GM13976 (cell line): Measurements from ENCODE around the gene MMEL1.

Experiments
- DNase-seq: peaks from one replicate; pipeline ENCODE4 v3.0.0; 2012; ENCODE audit warnings: low spot score
- CTCF ChIP-seq: IDR thresholded peaks from 2 replicates; pipeline ENCODE4 v1.5.1; 2012; ENCODE audit warnings: borderline replicate concordance, mild to moderate bottlenecking; ENCODE audit not compliant: insufficient read depth; ENCODE audit errors: extremely low read depth, missing control alignments, control extremely low read depth
- in situ Hi-C: fragments of 300-500 bp; cut with MboI; formaldehyde crosslinking; loops from one replicate; pipeline ENCODE4 v1.12.0; 2022; ENCODE audit warnings: low sequenced_read_pairs, mixed read lengths, inconsistent platforms; ENCODE audit not compliant: unreplicated experiment

Gene MMEL1

DNA sequence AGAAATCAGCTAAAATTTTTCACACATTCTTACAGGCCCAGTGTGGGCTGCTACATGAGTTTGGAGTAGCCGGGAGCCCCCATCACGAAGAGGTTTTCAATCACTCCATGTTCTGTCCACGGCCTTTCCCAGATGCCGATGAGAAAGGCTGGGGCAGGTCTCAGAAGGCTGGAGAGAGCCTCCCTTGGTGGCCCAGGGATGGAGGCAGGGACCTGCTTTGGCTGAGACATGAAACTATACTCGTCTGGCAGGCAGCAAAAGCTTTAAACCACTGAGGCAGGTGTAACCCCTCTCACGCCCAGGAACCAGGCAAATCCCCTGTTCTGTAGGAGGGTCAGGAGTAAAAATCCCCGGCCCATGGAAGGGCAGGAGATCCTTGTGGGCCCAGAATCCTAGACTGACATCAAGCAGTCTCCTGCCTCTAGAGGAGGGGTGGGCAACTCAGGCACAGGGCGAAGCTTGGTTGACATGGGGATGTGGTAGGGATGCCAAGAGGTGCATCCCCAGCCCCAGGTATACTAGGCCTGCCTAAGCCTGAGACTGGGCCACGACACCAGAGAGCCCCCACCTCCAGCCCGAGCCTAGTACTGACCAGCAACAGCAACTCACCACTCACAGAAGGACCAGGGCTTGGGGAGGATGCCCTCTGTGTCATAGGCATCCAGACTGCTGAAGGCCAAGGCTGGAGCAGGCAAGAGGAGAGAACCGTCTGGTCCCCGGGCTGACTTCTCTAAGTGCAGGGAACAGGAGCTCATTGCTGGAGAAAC is 9.1 kb downstream of the MMEL1 start:
- TF ChIP-seq CTCF = no peak
- in situ Hi-C loops = no loop called here
- no peak for DNase-seq

- TF ChIP-seq CTCF = no peak
- DNase-seq = no peak
- in situ Hi-C loops = no loop called here
Observed at GRCh38 chr1:2617971-2618470, 14.8 kb downstream of the MMEL1 start.

DNA sequence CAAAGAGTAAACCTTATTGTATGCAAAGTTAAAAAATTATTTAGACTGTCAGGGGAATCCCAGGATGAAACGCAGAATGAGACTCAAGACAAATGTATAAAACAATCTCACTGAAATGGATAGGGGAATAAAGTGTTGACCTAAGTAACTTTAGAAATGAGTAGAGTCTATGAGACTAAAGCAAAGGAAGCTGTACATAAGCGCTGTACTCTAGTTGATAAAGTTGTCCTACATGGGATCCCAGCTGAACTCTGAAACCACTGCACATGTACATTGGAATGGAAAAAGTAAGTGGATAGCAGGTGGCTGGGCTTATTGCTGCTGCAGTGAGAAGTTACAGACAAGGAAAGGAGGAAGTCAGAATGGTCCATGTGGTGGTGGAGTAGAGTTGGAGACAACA is 18.7 kb downstream of the MMEL1 start:
- TF ChIP-seq CTCF = no peak
- no peak for DNase-seq
- in situ Hi-C loops = no loop called here

DNA sequence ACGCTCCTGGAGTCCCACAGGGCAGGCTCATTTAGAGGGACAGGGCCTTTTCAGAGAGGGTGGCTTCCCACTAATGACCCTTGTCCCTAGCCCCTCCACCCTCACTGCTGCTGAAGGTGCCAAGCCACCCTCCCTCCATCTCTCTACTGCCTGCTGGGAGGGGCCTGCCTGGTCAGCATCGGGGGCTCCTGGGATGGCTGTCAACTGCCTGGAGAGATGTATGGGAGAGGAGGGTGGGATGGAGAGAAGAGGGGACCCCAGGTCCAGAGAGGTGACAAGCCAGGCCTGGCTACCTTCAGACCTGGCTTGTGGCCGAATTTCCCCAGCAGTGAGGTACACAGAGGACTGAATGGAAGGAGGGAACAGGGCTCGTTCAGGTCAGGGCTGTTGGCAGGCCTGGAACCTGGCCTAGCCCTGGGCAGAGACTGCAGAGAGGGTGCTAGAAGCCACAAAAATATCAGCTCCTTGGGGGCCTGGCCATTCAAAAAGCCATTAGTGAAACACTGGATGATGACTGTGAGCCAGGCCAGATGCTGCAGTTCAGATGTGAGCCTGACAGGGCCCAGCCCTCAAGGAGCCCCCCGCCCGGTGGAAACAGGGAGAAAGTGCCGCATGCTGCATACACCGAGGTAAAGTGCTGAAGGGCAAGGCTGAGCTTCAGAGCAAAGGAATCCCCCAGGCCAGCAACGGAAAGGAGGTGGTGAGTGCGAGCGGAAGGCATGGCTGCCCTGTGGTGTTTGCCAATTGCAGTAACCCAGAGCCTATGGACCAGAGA is 20.0 kb downstream of the MMEL1 start:
- no peak for TF ChIP-seq CTCF
- no peak for DNase-seq
- in situ Hi-C loops = no loop called here

DNA sequence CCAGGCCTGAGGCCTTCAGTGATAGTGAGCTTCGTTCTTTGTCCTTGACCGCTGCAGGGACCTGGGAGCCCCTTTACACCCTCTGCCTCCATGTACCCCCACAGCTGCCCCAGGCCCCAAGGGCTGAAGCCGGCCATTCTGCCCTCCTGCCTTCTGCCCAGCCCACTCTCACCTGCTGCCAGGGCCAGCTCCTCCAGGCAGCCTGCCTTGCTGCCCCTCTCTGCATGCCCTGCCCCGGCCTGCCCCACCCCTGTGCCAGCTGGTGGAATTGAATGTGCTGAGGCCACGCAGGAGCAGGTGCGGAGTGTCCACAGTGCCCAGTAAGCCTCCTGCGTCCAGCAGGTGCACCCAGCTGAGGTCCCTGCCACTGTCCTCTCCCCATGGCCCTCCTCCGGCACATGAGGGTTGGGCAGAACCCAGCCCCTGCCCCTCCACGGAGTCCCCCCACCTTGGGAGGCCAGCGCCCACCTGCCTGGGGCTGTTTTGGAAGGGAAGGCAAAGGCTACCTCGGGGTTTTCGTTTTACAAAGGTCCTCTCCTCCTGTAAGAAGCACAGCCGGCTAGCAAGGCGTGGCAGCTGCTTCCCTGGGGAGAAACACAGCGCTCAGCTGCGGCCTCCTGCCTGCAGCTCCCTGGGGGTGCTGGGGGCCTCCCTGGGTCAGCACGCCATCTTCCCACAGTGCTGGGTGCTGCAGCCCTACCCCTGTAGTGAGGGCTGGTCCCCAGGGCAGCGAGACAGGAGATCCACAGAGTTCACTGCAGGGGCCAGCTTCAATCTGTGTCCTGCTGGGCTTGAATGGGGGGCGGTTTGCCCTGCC is 21.0 kb downstream of the MMEL1 start:
- DNase-seq = no peak
- in situ Hi-C loops = no loop called here
- TF ChIP-seq CTCF = no peak

DNA sequence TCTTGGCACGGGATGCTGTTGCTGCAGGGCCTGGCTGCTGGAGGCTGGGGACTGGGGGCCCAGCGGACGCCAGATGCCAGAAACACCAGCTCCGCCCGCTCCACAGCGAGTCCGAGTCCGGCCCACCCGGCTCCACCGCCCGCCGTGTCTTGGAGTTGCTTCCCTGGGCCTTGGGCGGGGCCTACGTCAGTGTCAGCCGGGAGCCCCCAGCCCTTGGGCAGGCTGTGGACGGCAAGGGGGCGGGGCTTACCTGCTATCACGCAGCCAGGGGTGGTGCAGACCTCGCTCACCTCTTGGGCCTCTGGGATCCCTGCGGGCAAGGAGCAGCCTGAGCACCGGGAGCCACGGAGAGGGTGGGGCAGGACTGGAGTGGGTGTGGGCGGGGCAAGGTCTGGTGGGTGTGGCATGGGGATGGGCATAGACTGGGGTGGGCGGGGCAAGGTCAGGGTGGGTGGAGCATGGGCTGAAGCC is 21.8 kb downstream of the MMEL1 start:
- no peak for DNase-seq
- TF ChIP-seq CTCF = no peak
- in situ Hi-C loops = no loop called here
